GM18870 (cell line): ENCODE measurements around the gene ST3GAL5.
"Not testable (repeated sequence)": the region's sequence is repeated elsewhere in the genome, so short reads cannot be mapped to it uniquely, and the experiment has no call there.

Experiments used
- ATAC-seq: cut with Tn5 transposase; IDR thresholded peaks from one replicate; pipeline ENCODE4 v1.9.1; 2021; ENCODE audit warnings: moderate library complexity; ENCODE audit not compliant: unreplicated experiment

ST3GAL5 gene

DNA sequence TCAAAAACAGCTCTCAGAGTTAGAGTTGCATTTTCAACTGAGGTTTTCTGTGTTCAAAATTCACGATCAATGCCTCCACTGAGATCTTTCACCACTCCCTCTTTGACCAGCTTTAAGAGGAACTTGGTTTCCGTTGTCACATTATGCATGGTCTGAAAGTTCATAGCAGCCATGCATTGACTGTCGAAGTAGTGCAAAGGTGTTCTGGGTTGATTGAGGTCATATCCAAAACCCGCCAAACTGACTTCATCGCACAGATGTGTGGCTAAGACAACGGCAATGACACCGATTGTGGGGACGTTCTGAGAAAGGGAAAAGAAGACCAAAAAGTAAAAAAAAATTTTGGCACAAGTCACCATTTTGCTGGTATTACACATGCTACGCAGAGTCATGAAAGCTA lies 48.7 kb downstream of the ST3GAL5 start:
- ATAC-seq, result no peak

DNA sequence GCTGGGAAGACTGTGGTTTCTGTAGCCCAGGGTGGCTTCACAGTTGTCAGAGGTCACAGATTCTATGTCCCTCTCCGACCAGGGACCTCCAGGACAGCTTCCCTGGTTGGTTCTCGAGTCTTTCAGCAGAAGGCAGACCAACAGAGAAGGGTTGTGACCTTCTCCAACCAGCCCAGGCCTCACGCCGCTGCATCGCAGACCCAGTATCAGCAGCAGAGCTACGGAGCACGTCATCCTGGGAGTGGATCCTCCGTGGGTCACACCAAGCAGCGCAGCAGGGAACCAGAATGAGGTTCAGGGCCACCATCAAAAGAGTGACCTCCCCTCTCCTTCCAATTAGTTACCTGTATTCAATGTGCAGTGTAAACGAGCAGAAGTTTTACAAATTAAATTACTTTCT lies 49.3 kb downstream of the ST3GAL5 start:
- ATAC-seq, result no peak

DNA sequence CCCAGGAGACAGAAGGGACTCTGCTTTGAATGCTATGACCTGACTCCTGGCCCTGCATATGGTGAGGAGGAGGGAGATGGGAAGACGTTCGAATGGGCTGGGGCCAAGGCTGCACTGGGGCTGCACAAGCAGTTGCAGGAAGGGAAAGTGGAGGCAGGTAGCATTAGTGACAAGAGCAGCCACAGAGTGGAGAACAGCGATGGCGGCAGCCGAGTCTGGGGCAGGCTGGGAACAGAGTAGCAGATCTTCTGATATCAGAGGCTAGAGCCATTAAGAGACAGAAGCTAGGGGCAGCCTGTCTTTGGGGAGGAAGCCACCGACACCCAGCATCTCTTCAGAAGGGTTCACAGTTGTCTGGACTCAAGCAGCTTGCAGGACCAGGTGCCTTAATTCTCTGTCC lies 50.1 kb downstream of the ST3GAL5 start:
- ATAC-seq, result no peak

DNA sequence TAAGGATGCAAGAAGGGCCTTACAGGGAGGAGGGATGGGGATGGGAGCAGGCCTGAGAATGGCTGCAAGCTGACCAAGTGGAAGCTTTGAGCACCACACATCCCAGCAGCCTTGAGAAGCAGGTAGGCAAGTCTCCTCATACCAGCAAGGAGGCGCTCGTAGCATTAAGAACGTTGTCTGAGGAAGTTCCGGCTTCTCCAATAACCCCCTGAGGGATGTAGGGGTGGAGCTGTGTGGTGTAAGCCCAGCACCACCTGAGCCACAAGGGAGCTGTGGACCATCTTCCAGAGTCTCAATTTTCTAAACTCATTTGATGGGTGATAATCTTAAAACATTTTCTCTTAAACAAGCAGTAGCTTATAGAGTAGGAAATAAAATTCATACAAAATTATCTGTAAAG lies 50.6 kb downstream of the ST3GAL5 start:
- no peak for ATAC-seq

DNA sequence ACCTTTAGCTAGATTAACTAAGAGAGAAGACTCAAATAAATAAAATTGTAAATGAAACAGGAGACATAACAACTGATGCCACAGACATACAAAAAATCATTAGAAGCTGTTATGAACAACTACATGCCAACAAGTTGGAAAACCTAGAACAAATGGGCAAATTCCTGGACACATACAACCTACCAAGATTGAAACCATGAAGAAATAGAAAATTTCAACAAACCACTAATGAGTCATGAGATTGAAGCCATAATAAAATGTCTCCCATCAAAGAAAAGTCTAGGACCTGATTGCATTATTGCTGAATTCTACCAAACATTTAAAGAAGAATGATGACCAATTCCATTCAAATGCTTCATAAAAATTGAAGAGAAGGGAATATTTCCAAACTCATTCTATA lies 54.3 kb downstream of the ST3GAL5 start:
- no peak for ATAC-seq

DNA sequence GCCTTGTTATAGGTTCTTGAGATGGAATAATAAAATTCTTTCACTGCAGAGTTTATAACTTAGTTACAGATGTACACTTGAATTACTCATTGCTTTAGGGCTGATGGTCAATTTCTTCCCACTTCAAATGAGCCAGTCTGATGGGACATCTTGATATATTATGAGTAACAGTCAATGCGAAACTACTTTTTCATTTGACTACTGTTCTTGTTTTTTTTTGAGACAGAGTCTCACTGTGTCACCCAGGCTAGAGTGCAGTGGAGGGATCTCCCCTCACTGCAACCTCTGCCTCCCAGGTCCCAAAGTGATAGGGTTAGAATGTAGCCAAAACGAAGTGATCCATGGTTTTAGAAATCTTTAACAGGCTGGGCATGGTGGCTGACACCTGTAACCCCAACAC lies 57.1 kb downstream of the ST3GAL5 start:
- no peak for ATAC-seq

DNA sequence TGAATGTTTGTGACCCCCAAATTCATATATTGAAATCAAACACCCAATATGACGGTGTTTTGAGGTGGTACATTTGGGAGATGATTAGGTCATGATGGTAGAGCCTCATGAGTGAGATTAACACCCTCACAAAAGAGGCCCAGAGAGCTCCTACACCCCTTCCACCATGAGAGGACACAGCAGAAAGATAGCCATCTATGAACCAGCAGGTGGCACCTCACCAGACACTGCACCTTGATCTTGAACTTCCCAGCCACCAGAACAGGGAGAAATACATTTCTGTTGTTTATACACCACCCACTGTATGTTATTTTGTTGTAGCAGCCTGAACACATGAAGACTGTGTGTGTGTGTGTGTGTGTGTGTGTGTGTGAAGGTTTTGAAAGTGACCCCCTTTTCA lies 58.1 kb downstream of the ST3GAL5 start:
- ATAC-seq, result no peak

DNA sequence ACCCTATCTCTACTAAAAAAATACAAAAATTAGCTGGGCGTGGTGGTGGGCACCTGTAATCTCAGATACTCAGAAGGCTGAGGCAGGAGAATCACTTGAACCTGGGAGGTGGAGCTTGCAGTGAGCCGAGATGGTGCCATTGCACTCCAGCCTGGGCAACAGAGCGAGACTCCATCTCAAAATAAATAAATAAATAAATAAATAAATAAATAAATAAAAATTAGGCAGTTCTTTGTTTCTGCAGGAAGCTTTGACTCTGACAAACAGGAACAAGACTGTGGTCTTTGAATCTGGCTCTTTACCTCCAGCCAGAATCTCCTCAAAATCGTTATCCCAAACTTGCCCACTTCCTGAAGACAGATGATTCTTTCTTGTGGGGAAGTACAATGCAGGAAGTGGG lies 59.4 kb downstream of the ST3GAL5 start:
- ATAC-seq, result not testable (repeated sequence)

DNA sequence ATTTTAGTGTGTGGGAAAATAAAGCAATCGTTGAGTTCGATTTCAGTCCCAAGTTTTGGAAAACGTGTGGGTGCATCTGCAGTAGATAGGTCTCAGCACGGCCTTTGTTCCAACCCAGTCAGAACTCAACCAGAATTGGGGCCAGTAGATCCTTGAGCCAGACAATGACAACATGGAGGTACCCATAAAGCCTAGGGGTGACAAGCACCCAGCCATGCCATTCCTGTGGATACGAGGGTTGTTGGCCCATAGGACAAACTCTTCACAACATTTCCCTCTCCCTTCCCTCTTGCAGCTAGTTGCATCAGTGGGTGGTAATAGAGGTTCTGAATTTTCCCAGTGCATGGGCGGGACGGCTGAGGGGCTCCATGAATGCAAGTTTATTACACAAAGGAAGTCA lies 60.1 kb downstream of the ST3GAL5 start:
- no peak for ATAC-seq

DNA sequence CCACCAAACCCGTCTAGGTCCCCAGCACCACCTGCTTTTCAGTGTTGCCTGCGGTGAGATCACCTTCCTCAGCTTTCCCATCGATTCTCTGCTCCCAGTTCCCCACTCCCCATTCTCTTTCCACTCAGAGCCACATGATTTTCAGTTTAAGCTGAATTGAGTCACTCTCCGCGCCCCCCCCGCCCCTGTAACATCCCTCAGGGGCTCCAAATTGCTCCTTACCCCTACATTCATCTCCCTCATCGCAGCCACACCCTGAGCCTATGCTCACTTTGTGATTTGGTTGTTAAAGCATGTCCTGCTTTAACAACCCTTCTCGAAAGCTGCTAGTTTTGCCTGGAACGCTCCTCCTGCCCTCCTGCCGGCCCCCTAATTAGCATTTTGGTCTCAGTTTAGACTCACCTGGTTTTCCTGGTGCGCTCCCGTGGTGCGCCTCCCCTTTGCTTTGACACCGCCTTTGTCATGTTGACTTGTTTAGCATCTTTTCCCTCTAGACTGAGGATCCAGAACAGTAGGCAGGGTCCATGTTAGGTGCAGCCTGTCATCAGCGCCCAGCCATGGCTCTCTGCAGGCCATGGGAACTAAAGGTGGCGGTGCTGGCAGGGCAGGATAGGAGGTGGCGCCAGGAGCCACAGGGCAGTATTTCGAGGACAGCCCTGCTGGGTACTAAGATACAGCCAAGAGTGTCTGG lies 60.8 kb downstream of the ST3GAL5 start:
- no peak for ATAC-seq

DNA sequence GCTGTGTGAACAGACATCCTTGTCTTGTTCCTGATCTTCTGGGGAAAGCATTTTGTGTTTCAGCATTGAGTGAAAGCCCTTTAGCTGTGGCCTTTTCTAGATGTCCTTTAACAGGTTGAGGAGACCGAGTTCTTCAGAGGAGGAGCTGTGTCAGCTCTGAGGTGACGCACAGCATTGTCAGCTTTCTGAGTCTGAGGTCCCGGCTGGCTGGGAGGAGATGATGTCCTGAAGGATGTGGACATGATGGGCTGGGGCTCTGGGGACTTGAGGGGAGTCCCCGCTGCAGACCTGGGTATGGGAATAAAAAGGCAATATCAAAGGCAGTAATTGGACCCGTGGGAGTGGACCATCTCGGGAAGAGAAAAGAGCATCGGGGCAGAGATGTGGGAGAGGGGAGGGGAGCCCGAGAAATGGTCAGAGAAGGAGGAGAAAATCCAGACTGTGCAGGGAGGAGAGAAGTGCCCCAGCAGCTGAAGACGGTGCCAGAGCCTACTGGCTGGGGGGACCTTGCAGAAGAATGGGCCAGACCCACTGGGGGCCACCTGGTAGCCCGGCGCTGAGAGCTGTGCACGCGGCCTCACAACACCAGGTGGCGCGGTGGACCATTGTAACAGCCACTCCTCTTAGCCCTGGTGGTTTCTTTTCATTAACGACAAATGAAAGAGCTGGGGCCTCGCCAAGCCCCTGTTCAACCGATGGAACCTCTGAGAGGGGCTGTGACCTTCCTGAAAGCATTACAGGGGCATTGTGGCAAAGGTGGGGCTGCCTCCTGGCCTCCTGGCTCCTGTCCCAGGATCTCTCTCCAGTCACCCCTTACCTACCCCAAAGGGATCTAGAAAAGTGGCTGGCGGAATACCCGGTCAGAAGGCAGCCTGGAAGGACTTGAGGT lies 61.6 kb downstream of the ST3GAL5 start:
- ATAC-seq, result no peak

DNA sequence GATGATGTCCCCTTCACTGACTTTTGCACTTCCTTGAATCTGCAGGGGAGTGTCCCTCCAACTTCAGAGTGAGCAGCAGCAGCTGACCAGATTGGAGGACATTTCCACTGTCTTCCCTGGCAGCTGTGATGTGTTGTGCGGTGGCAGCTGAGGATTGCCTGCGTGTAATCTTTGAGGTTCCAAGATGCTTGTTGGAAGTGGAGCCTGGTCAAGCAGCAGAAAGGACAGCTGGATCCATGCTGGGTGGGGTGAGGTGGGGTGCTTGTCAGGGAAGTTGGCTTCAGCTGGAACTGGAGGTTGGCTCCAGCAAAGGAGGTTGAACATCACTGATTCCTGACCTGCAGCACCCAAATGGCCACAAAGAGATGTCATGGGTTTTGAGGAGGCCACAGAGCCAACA lies 64.8 kb downstream of the ST3GAL5 start:
- ATAC-seq, result no peak

DNA sequence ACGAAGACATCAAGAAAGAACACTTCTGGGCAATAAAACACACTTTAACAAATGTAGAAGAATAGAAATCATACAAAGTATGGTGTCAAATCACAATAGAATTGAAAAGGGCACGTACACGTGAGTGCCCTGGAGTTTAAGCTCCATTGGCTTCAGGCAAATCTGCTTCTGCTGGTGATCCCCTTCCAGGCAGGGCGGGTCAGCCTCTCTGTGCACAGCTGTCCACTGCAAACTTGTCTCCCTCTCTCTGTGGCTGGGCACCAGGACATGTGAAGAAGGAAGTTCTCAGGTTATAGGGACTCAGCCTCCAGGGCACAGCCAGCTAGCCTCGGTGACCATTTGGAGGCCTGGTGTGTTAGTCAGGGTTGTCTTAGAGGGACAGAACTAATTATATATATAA lies 66.0 kb downstream of the ST3GAL5 start:
- ATAC-seq, result no peak

DNA sequence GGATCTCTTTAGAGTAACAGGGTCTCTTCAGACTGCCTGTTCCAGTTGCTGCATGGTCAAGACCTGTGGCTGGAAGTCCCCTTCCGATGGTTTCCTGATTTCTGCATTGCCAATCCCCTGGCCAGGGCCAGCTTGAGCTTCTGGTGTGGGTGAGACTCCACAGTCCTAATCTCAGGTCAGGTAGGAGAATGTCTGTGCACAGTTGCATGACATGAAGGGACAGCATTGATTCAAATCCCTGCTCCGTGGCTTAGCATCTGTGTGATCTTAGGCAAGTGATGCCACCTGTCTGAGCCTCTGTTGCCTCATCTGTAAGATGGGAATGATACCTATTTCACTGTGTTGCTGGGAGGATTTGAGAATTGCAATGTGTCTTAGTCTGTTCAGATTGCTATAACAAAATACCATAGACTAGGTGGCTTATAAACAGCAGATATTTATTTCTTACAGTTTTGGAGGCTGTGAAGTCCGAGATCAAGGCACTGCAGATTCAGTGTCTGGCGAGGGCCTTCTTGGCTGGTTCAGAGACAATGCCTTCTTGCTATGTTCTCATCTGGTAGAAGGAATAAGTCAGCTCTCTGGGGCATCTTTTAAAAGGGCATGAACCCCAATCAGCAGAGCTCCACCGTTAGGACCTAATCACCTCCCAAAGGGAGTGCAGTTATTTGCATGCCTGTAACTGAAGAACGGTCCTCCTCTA lies 68.8 kb downstream of the ST3GAL5 start:
- no peak for ATAC-seq

DNA sequence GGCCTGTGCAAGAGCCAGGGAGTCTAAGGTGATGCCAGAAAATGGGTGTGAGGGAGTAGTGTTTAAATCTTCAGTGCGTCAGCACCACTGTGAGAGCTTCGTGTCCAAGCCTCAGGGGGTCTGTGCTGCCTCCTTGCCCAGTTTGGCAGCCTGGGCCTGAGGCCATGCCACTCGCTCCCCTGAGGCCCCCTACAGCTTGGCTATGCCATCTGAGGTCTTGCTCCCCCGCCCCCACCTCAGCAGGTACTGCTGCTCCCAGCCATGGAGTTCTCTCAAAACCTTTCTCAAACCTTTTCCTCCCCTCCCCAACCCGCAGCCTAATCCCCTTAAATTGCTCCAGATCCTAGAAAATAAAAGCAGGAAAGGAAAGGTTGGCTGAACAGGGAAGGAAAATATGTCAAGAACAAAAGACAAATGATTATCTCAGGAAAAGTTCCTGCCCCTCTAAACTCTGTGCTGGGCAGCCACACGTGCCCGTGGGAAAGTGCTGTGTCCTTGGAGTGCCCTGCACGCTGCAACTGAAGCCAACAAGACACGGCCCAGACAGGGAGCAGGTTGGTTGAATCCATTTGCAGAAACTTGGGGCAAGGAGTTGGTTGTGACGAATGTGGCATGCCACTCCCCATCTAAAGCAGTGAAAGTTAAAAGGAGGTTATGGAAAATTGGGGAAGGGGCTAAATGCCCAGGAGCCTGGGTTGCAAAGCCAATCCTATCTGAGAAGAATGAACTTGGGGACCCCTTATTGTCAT lies 73.8 kb downstream of the ST3GAL5 start:
- ATAC-seq, result no peak

DNA sequence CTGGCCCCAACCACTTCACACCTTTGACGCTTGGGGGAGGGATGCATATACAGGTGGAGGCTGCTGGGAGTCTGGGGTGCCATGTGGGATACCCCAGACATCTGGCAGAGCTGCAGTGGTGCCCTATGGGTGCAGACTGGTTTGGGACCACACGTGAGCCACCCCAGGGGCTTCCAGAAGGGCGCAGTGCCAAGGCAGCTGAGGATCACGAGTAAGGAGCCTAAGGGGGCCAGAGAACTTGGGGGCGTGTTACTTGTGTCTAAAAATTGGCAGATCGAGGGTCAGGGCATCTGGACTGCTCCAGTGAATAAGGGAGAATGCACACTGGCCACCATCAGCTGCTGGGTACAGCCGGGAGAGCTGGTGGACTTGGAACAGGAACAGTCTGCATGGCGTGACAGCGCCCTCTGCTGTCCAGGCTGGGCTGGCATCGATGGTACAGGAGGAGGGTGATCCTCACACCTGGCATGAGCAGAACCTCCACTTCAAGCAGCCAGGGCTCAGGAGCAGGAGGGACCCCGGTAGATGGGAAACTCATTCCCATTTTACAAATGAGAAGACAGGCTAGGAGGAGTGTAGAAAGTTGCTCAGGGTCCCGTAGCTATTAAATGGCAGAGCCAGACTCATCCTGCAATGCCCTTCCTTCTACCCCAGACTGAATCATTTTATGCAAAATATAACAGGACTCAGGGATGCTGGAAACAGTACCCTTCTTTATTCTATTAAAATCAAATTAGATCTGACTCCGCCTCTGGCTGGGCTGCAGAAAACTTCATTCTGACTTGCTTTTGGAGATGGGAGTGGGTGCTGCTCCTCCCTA lies 74.6 kb downstream of the ST3GAL5 start:
- ATAC-seq, result no peak

DNA sequence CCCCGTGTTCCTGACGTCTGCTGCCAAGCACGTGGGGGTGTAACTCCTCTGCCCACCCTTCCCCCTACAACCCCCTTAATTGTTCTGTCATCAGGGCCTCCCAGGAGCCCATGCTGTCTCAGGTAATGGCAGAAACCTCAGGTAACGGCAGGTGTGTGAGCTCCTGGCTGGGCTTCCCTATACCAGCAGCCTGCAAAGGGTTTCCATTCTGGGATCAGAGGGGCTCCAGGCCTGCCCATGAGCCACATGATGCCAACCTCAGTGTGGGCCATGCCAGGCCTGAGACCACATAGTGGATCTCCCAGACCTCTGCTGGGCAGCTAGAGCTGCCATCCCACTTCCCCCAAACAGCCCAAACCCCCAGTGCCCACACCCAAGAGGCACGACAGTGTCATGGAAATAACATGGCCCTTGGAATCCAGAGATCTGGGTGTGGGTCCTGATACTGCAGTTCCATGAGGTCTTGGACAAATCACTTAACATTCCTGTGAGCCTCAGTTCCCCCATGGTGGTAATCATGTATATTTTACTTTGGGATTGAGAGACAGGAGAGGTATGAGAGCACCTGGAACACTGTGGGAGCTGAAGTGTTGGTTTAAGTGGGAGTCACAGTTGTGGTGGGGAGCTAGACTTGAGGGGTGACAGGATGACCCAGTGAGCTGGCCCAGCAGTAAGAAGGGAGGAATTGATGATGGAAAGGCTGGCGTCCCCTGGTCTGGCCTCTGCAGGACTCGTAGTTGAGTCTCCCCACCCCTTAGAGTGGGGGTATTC lies 75.4 kb downstream of the ST3GAL5 start:
- ATAC-seq, result no peak

DNA sequence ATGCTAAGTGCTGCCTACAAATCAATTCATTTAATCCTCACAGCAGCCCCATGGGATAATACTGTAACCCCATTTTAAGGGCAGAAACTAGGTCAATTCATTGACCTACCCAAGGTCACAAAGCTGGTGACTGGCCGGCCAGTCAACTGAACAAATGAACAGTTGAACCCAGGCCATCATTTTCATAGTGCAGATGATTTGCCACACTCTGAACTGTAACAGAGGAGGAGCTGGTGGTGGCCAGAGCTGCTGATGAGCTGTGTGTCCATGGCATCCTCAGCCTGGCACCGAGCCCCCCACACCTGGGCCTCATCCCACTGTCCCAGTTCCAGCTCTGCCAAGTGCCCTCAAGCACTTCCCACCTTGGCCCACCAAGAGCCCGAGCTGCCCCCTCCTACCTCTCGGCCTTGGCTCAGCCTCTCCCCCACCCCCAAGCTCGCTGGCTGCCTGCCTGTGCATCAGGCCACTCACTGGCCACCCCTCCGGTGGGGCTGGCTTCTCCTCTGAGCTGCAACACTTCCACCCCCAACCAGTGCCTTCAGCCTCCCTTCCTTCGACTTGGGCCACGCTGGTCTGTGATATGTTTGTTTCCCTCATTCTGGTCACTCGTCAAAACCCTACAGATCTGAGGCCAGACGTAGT lies 76.6 kb downstream of the ST3GAL5 start:
- no peak for ATAC-seq
